SK-N-SH (cell line): ENCODE data around the gene CDH13. TPM values are rescaled to one million over a fixed set of nuclear protein-coding genes. Genes with fewer than 3 reads are reported as not detected.

Experiments used
- CTCF ChIA-PET: fragments of 300-600, 350-600 bp; formaldehyde crosslinking; extraction: SDS; loops from one replicate; lab custom pipeline; 2021; lab: Yijun Ruan, JAX
- POLR2A ChIA-PET: fragments of 350-600 bp; sonication (Branson Sonifier 250); formaldehyde crosslinking; extraction: SDS; loops from one replicate; lab custom pipeline; 2020; ENCODE audit warnings: antibody characterized with exemption, inconsistent platforms; lab: Yijun Ruan, JAX
- DNase-seq: peaks from one replicate; pipeline ENCODE4 v3.0.0; 2012
- H2AFZ ChIP-seq: fragments of 200-600 bp; sonication (generic); 2 replicates; pipeline ENCODE4 v1.8.1; 2016; ENCODE audit warnings: antibody characterized with exemption, mild to moderate bottlenecking, low read depth
- H3F3A ChIP-seq: fragments of 200-600 bp; sonication (generic); replicated peaks from 2 replicates; pipeline ENCODE3; 2016; ENCODE audit warnings: antibody characterized with exemption, mild to moderate bottlenecking; ENCODE audit not compliant: insufficient read depth
- H3K27ac ChIP-seq, 2 experiments: fragments of 200-500 bp in 1 of 2; fragments of 200-600 bp in 1 of 2; sonication (Bioruptor generic) in 1 of 2; sonication (generic), shearing (Covaris generic) in 1 of 2; 2 replicates each; pipeline versions ENCODE4 v1.5.1 to v1.6.1; 2014 to 2016; ENCODE audit warnings: low read depth in 2 of 2, inconsistent platforms in 1 of 2, low read length in 1 of 2, mild to moderate bottlenecking in 1 of 2, mixed read lengths in 1 of 2
- H3K27me3 ChIP-seq: fragments of 200-600 bp; sonication (generic), shearing (Covaris generic); 2 replicates; pipeline ENCODE4 v1.6.1; 2016; ENCODE audit warnings: mixed run types; ENCODE audit not compliant: insufficient read depth
- H3K36me3 ChIP-seq, 2 experiments: fragments of 200-500 bp in 1 of 2; fragments of 200-600 bp in 1 of 2; sonication (Bioruptor generic) in 1 of 2; sonication (generic) in 1 of 2; replicated peaks in 1 of 2; 2 replicates each; pipeline versions ENCODE3 to v1.5.1; 2014 to 2016; ENCODE audit warnings: low read length in 1 of 2, mild to moderate bottlenecking in 1 of 2; ENCODE audit not compliant: insufficient read depth in 2 of 2, control insufficient read depth in 1 of 2
- H3K4me1 ChIP-seq, 2 experiments: fragments of 200-500 bp in 1 of 2; fragments of 200-600 bp in 1 of 2; sonication (Bioruptor generic) in 1 of 2; sonication (generic), shearing (Covaris generic) in 1 of 2; 2 replicates each; pipeline versions ENCODE4 v1.5.1 to v1.6.1; 2014 to 2016; ENCODE audit warnings: low read depth in 1 of 2, low read length in 1 of 2, mixed run types in 1 of 2; ENCODE audit not compliant: insufficient read depth in 2 of 2, control insufficient read depth in 1 of 2
- H3K4me2 ChIP-seq: fragments of 200-600 bp; sonication (generic), shearing (Covaris generic); 2 replicates; pipeline ENCODE4 v1.6.1; 2017; ENCODE audit warnings: mixed run types
- H3K4me3 ChIP-seq, 2 experiments: fragments of 200-500 bp in 1 of 2; fragments of 200-600 bp in 1 of 2; sonication (Bioruptor generic) in 1 of 2; sonication (generic), shearing (Covaris generic) in 1 of 2; 2 replicates each; pipeline versions ENCODE4 v1.5.1 to v1.8.1; 2014 to 2016; ENCODE audit warnings: low read depth in 2 of 2, inconsistent platforms in 1 of 2, low read length in 1 of 2, mild to moderate bottlenecking in 1 of 2, mixed read lengths in 1 of 2, moderate library complexity in 1 of 2
- H3K79me2 ChIP-seq: fragments of 200-600 bp; sonication (generic); 2 replicates; pipeline ENCODE4 v1.8.1; 2017; ENCODE audit warnings: mild to moderate bottlenecking; ENCODE audit not compliant: insufficient read depth
- H3K9ac ChIP-seq: fragments of 200-600 bp; sonication (generic); 2 replicates; pipeline ENCODE4 v1.6.1; 2017; ENCODE audit warnings: mixed run types
- H3K9me2 ChIP-seq: fragments of 200-600 bp; sonication (generic); 2 replicates; pipeline ENCODE4 v1.6.1; 2017; ENCODE audit warnings: mixed run types
- H3K9me3 ChIP-seq: fragments of 200-600 bp; sonication (generic); 2 replicates; pipeline ENCODE4 v1.6.1; 2017; ENCODE audit warnings: mixed run types, mild to moderate bottlenecking, moderate library complexity
- H4K20me1 ChIP-seq: fragments of 200-600 bp; sonication (generic); 2 replicates; pipeline ENCODE4 v1.6.1; 2017; ENCODE audit warnings: mild to moderate bottlenecking, mixed run types; ENCODE audit not compliant: insufficient read depth
- CHD2 ChIP-seq: fragments of 150-350 bp; IDR thresholded peaks from 2 replicates; pipeline ENCODE4 v1.6.1; 2018; ENCODE audit warnings: low read length; ENCODE audit not compliant: partially characterized antibody
- ELF1 ChIP-seq: IDR thresholded peaks from 2 replicates; pipeline ENCODE4 v1.4.0; 2012
- FOSL2 ChIP-seq: IDR thresholded peaks from 2 replicates; pipeline ENCODE4 v1.4.0; 2012; ENCODE audit warnings: low read depth, mild to moderate bottlenecking, moderate library complexity, borderline replicate concordance
- FOXJ3 ChIP-seq: sonication (generic); formaldehyde crosslinking; IDR thresholded peaks from 2 replicates; pipeline ENCODE4 v1.5.1; 2020; ENCODE audit warnings: mild to moderate bottlenecking, missing genetic modification reagents
- FOXM1 ChIP-seq: IDR thresholded peaks from 2 replicates; pipeline ENCODE4 v1.4.0; 2012; ENCODE audit warnings: low read depth, mild to moderate bottlenecking
- GABPA ChIP-seq: IDR thresholded peaks from 2 replicates; pipeline ENCODE4 v1.4.0; 2012; ENCODE audit warnings: low read depth, mild to moderate bottlenecking
- GATA2 ChIP-seq: sonication (generic); formaldehyde crosslinking; IDR thresholded peaks from 2 replicates; pipeline ENCODE4 v1.5.0; 2020; ENCODE audit warnings: mild to moderate bottlenecking, missing genetic modification reagents
- MXI1 ChIP-seq: IDR thresholded peaks from 2 replicates; pipeline ENCODE4 v1.6.1; 2012; ENCODE audit warnings: mild to moderate bottlenecking, low read depth, low read length, improper control_type of control experiment
- NRF1 ChIP-seq: IDR thresholded peaks from 2 replicates; pipeline ENCODE4 v1.6.1; 2012; ENCODE audit warnings: low read depth, mild to moderate bottlenecking, low read length
- PBX3 ChIP-seq: IDR thresholded peaks from 2 replicates; pipeline ENCODE4; 2012
- POLR2AphosphoS5 ChIP-seq: IDR thresholded peaks from 2 replicates; pipeline ENCODE4 v1.6.1; 2012; ENCODE audit warnings: low read depth, low read length
- RAD21 ChIP-seq: IDR thresholded peaks from 2 replicates; pipeline ENCODE4 v1.6.1; 2012; ENCODE audit warnings: mild to moderate bottlenecking, low read length
- RFX5 ChIP-seq: IDR thresholded peaks from 2 replicates; pipeline ENCODE4 v1.6.1; 2012; ENCODE audit warnings: mild to moderate bottlenecking, improper control_type of control experiment, low read length
- RXRA ChIP-seq: IDR thresholded peaks from 2 replicates; pipeline ENCODE4 v1.4.0; 2012; ENCODE audit warnings: low read depth, mild to moderate bottlenecking, borderline replicate concordance
- TEAD4 ChIP-seq: IDR thresholded peaks from 2 replicates; pipeline ENCODE4 v1.4.0; 2012; ENCODE audit warnings: mild to moderate bottlenecking, borderline replicate concordance; ENCODE audit not compliant: insufficient read depth
- WGBS: methylation state at CpG from one replicate; pipeline ENCODE4 v1.1.6; 2017; ENCODE audit warnings: low lambda C conversion rate; 5-methylcytosine and 5-hydroxymethylcytosine counted together
- polyA plus RNA-seq, 3 experiments: library from polyadenylated mRNA; depleted of rRNA; stranded (reverse); fragments of >200 nt; gene quantifications; 2 replicates each; pipeline ENCODE4 v1.2.3, GENCODE V29; 2012
- TF ChIP-seq, protein P1 (sequence below): IDR thresholded peaks from 2 replicates; pipeline ENCODE4 v1.6.1; 2012; ENCODE audit warnings: mild to moderate bottlenecking, low read depth, low read length, moderate library complexity

The CDH13 gene
- polyA plus RNA-seq, 1 of the 3 experiments (the other 2 are of a cell fraction): 93.0 TPM

- TF ChIP-seq, protein P1, sequence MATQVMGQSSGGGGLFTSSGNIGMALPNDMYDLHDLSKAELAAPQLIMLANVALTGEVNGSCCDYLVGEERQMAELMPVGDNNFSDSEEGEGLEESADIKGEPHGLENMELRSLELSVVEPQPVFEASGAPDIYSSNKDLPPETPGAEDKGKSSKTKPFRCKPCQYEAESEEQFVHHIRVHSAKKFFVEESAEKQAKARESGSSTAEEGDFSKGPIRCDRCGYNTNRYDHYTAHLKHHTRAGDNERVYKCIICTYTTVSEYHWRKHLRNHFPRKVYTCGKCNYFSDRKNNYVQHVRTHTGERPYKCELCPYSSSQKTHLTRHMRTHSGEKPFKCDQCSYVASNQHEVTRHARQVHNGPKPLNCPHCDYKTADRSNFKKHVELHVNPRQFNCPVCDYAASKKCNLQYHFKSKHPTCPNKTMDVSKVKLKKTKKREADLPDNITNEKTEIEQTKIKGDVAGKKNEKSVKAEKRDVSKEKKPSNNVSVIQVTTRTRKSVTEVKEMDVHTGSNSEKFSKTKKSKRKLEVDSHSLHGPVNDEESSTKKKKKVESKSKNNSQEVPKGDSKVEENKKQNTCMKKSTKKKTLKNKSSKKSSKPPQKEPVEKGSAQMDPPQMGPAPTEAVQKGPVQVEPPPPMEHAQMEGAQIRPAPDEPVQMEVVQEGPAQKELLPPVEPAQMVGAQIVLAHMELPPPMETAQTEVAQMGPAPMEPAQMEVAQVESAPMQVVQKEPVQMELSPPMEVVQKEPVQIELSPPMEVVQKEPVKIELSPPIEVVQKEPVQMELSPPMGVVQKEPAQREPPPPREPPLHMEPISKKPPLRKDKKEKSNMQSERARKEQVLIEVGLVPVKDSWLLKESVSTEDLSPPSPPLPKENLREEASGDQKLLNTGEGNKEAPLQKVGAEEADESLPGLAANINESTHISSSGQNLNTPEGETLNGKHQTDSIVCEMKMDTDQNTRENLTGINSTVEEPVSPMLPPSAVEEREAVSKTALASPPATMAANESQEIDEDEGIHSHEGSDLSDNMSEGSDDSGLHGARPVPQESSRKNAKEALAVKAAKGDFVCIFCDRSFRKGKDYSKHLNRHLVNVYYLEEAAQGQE: no peak
- TF ChIP-seq GABPA: no peak
- no peak for TF ChIP-seq FOSL2
- TF ChIP-seq ELF1: no peak
- no peak for TF ChIP-seq FOXM1
- TF ChIP-seq GATA2 (CRISPR knock-in tag): no peak
- no peak for TF ChIP-seq MXI1
- no peak for TF ChIP-seq FOXJ3
- no peak for TF ChIP-seq RAD21
- no peak for TF ChIP-seq RXRA
- TF ChIP-seq, all 33 proteins: peak for 0
Measured at GRCh38 chr16:83143788-83144187, 517.0 kb downstream of the CDH13 start (continued).

DNA sequence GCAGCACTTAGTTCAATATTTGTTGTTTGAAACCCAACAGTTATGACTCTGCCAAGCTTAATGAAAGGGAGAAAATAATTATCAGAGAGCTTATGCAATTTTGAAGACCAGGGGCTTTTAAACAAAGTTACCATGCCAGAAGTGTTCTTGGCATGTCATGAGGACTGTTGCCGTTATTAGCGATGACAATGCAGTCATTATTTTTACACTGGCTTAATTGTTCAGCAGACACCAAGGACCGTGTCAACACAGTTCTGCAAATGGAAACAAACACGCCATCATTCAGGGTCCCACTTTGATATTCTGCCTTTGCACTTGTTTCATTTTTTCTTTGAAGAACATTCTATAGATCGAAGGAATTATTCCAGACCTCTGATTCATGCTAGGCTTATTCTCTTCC is 518.5 kb downstream of the CDH13 start:
- DNase-seq: no peak

More for the DNA sequence above, 518.5 kb downstream of the CDH13 start:
- no peak overlapping the region for H3K4me2 ChIP-seq
- H3K9me3 ChIP-seq: no peaks in the 10 kb centered on the region
- peaks cover 0 to 3% of the 10 kb centered on the region in 2 experiments for H3K36me3 ChIP-seq
- CTCF ChIA-PET: interaction anchor here (1.4 kb wide), 1 partner anchor 32 kb away, joined by 3 read pairs; no protein-coding TSS in a partner anchor
- POLR2A ChIA-PET: no interaction called here
- no peak overlapping the region for H3K27ac ChIP-seq
- H3K9me2 ChIP-seq: no peaks in the 10 kb centered on the region
- H3K9ac ChIP-seq: no peak overlapping the region
- H3F3A ChIP-seq: peaks cover 3% of the 10 kb centered on the region
- H3K79me2 ChIP-seq: no peaks in the 10 kb centered on the region
- TF ChIP-seq PBX3 (no peak), FOXJ3 (no peak), TEAD4 (no peak), RAD21 (no peak), NRF1 (no peak), RFX5 (no peak), FOSL2 (no peak), POLR2AphosphoS5 (no peak), CHD2 (no peak)
- no peaks in the 10 kb centered on the region for H3K27me3 ChIP-seq
- H3K4me1 ChIP-seq: no peaks in the 10 kb centered on the region
- H2AFZ ChIP-seq: no peak overlapping the region
- 41% methylated on average over 5 of the region's 5 CpGs for WGBS
- no peak overlapping the region for H3K4me3 ChIP-seq
- H4K20me1 ChIP-seq: no peaks in the 10 kb centered on the region
